Activated naive CD4-positive, alpha-beta T cell treated with Interleukin-2 at 50 U/mL for 16 hours (primary cell): Measurements from ENCODE around the gene BET1.
A peak's percentile ranks its signal among the peaks of the same experiment; 100 is the strongest.
"Not testable (repeated sequence)": the region's sequence is repeated elsewhere in the genome, so short reads cannot be mapped to it uniquely, and the experiment has no call there.

Experiments
- DNase-seq: peaks from one replicate; pipeline ENCODE4 v3.0.0-alpha.2; 2020

BET1 gene

GRCh38 chr7:94004024-94004951, at the start of gene BET1:
Gene BET1 (minus strand): TSS chr7:94004355. CDS start chr7:94004216, 139 bp downstream.
- peak; percentile 92 for DNase-seq

- no peak for DNase-seq
These were observed 49.4 kb upstream of the BET1 start for GRCh38 chr7:94053532-94053931.

- DNase-seq, result no peak
These were observed 48.4 kb upstream of the BET1 start for GRCh38 chr7:94052398-94053180.

- DNase-seq, result no peak
These were observed 45.9 kb upstream of the BET1 start for GRCh38 chr7:94050046-94050445.

GRCh38 chr7:94049615-94050014, 45.5 kb upstream of the BET1 start:
- DNase-seq, result no peak

- DNase-seq, result no peak
These were observed 44.6 kb upstream of the BET1 start for GRCh38 chr7:94048755-94049154.

- DNase-seq, result no peak
These were observed 43.8 kb upstream of the BET1 start for GRCh38 chr7:94047956-94048355.

- DNase-seq, result no peak
These were observed 41.4 kb upstream of the BET1 start for GRCh38 chr7:94045581-94045980.

GRCh38 chr7:94044806-94045205, 40.7 kb upstream of the BET1 start:
- DNase-seq, result no peak

GRCh38 chr7:94043299-94043698, 39.1 kb upstream of the BET1 start:
- no peak for DNase-seq

GRCh38 chr7:94042381-94042780, 38.2 kb upstream of the BET1 start:
- DNase-seq, result no peak

GRCh38 chr7:94041529-94041928, 37.4 kb upstream of the BET1 start:
- DNase-seq, result no peak

GRCh38 chr7:94040254-94040653, 36.1 kb upstream of the BET1 start:
- no peak for DNase-seq

- DNase-seq, result no peak
These were observed 35.3 kb upstream of the BET1 start for GRCh38 chr7:94039368-94040035.

GRCh38 chr7:94031865-94032264, 27.7 kb upstream of the BET1 start:
- DNase-seq, result no peak

- DNase-seq, result no peak
These were observed 26.5 kb upstream of the BET1 start for GRCh38 chr7:94030634-94031033.

GRCh38 chr7:94029976-94030375, 25.8 kb upstream of the BET1 start:
- no peak for DNase-seq

- no peak for DNase-seq
These were observed 24.6 kb upstream of the BET1 start for GRCh38 chr7:94028768-94029167.

GRCh38 chr7:94026619-94027018, 22.5 kb upstream of the BET1 start:
- not testable (repeated sequence) for DNase-seq

GRCh38 chr7:94022550-94022949, 18.4 kb upstream of the BET1 start:
- DNase-seq, result no peak

- DNase-seq, result no peak
These were observed 12.6 kb upstream of the BET1 start for GRCh38 chr7:94016786-94017185.

- DNase-seq, result no peak
These were observed 11.4 kb upstream of the BET1 start for GRCh38 chr7:94015538-94015937.

- no peak for DNase-seq
These were observed 8.6 kb upstream of the BET1 start for GRCh38 chr7:94012746-94013145.
